Sigmoid colon (tissue), 7 donors: Measurements from ENCODE around the gene SIVA1. TPM values are rescaled to one million over a fixed set of nuclear protein-coding genes. Genes with fewer than 3 reads are reported as not detected.

Experiments used
- DNase-seq: peaks from one replicate; pipeline ENCODE4 v3.0.0-alpha.2; 2019
- H3K27ac ChIP-seq, 4 donors: fragments of 200-600 bp; sonication (generic); one replicate each; pipeline ENCODE4 v1.5.1; 2016 to 2019; ENCODE audit warnings: mild to moderate bottlenecking in 1 of 4
- H3K27me3 ChIP-seq, 3 donors: fragments of 200-600 bp; sonication (generic); one replicate each; pipeline ENCODE4 v1.5.1; 2019; ENCODE audit warnings: mild to moderate bottlenecking in 1 of 3
- H3K36me3 ChIP-seq, 4 donors: fragments of 200-600 bp; sonication (generic); one replicate each; pipeline ENCODE4 v1.5.1; 2016 to 2019
- H3K4me1 ChIP-seq, 4 donors: fragments of 200-600 bp; sonication (generic); one replicate each; pipeline ENCODE4 v1.5.1; 2017 to 2019
- H3K4me3 ChIP-seq, 4 donors: fragments of 200-600 bp; sonication (generic); one replicate each; pipeline ENCODE4 v1.5.1; 2017 to 2019; ENCODE audit warnings: mild to moderate bottlenecking in 2 of 4, moderate library complexity in 1 of 4
- H3K9me3 ChIP-seq, 4 donors: fragments of 200-600 bp in 3 of 4; sonication (generic) in 3 of 4; one replicate each; pipeline versions ENCODE4 v1.5.1 to v1.6.1; 2013 to 2019
- CTCF ChIP-seq, 4 experiments: fragments of 450-650 bp in 3 of 4; fragments of 200-600 bp in 1 of 4; IDR thresholded peaks; one replicate each; pipeline ENCODE4 v1.5.1; 2016 to 2019; ENCODE audit warnings: antibody characterized with exemption in 4 of 4, mild to moderate bottlenecking in 3 of 4, moderate library complexity in 2 of 4
- EP300 ChIP-seq, 4 donors: sonication (generic); formaldehyde crosslinking; IDR thresholded peaks; one replicate each; pipeline ENCODE4 v1.6.1; 2017; ENCODE audit warnings: antibody characterized with exemption in 4 of 4
- POLR2A ChIP-seq, 2 donors: fragments of 450-650 bp; IDR thresholded peaks; one replicate each; pipeline ENCODE4 v1.6.1; 2016; ENCODE audit warnings: antibody characterized with exemption in 2 of 2, mild to moderate bottlenecking in 2 of 2, moderate library complexity in 2 of 2
- POLR2AphosphoS5 ChIP-seq, 4 donors: sonication (generic); formaldehyde crosslinking; IDR thresholded peaks; one replicate each; pipeline ENCODE4 v1.6.1; 2017; ENCODE audit warnings: antibody characterized with exemption in 4 of 4
- WGBS, 2 donors: extraction: QIAGEN DNeasy Blood & Tissue Kit; methylation state at CpG; one replicate each; pipeline ENCODE4 v1.1.7; 2013; 5-methylcytosine and 5-hydroxymethylcytosine counted together
- intact Hi-C: fragments of 100-400 bp; cut with DNase I; formaldehyde crosslinking; loops from one replicate; pipeline ENCODE4 v1.15.1; 2023
- polyA plus RNA-seq, 3 donors: library from polyadenylated mRNA; stranded (reverse); fragments of 200-250 nt; gene quantifications; one replicate each; pipeline ENCODE4 v1.2.3, GENCODE V29; 2013
- total RNA-seq, 4 donors: library from RNA; depleted of rRNA; stranded (reverse); fragments of >200 nt; gene quantifications; one replicate each; pipeline ENCODE4 v1.1.0, GENCODE V29; 2016
- donor health status: healthy with polysubstance abuse.
- donor health status: Bipolar disorder and iron deficiency.
- donor health status: healthy.

Gene SIVA1
- total and polyA plus RNA-seq, 7 donors = 124 to 512 (median 235) TPM

- WGBS, 2 donors = 95 to 96% methylated on average over 31 of the region's 31 CpGs
- intact Hi-C loops = no loop called here
- TF ChIP-seq EP300 (IDR thresholded peaks at IDR 0.05) = no peak
- TF ChIP-seq CTCF (IDR thresholded peaks at IDR 0.05) = no peak
- TF ChIP-seq POLR2A (IDR thresholded peaks at IDR 0.05) = no peak
- no peak for TF ChIP-seq POLR2AphosphoS5 (IDR thresholded peaks at IDR 0.05)
Measured at GRCh38 chr14:104714681-104715080, 38.3 kb upstream of the SIVA1 start.

DNA sequence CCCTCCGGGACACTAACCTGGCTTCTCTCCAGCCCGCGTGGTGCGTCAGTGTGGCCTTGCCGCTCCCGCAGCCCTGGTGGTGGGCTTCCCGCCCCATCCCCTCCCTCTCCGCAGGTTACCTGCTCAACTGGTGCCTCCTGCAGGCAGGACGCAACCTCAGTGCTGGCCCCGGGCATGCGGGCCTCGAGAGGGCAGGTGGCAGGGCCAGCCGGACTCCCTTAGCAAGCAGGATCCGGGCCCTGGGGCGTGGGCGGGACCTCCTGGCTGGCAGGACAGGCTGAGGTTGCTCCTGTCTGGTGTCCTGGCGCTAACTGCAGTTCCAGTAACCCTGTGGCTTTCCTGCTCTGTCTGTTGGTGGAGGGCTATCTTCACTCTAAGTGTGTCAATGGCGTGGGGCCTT is 37.5 kb upstream of the SIVA1 start:
- TF ChIP-seq POLR2AphosphoS5 (IDR thresholded peaks at IDR 0.05) (no peak), CTCF (IDR thresholded peaks at IDR 0.05) (no peak), EP300 (IDR thresholded peaks at IDR 0.05) (no peak), POLR2A (IDR thresholded peaks at IDR 0.05) (no peak)
- 88 to 92% methylated on average over 18 of the region's 18 CpGs for WGBS, 2 donors
- Histone ChIP-seq H3K9me3 (no peaks in the 10 kb centered on the region), H3K36me3 (peaks cover 44 to 75% (median 61%) of the 10 kb centered on the region in 4 donors), H3K4me3 (no peak overlapping the region), H3K4me1 (no peaks in the 10 kb centered on the region), H3K27ac (no peak overlapping the region), H3K27me3 (no peaks in the 10 kb centered on the region)
- no peak for DNase-seq
- intact Hi-C loops = no loop called here

More at GRCh38 chr14:104714681-104715080, 38.3 kb upstream of the SIVA1 start:
- peaks cover 44 to 83% (median 68%) of the 10 kb centered on the region in 4 donors for H3K36me3 ChIP-seq
- no peak overlapping the region for H3K27ac ChIP-seq
- H3K27me3 ChIP-seq = no peaks in the 10 kb centered on the region
- H3K9me3 ChIP-seq = no peaks in the 10 kb centered on the region
- peaks cover 0 to under 1% (median 0%) of the 10 kb centered on the region in 4 donors for H3K4me1 ChIP-seq
- no peak overlapping the region for H3K4me3 ChIP-seq
- no peak for DNase-seq

DNA sequence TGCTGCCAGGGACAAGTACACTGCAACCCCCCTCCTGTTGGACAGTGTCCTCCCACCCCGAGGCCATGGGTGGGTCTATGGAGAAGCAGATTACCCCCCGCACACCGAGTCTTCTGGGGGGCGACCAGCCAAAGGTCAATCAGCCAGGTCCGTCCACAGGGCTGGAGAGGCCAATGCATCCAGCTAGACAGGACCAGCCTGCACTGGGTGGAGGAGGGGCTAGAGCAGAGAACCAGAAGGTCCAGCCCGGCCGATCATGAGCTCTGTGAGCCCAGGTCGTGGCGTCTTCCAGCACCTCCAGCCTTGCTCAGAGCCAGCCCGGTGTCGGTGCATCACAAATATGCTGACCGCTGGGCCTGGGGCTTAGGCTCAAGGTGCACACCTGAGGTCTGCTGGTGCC is 37.1 kb upstream of the SIVA1 start:
- H3K27me3 ChIP-seq = no peaks in the 10 kb centered on the region
- no peaks in the 10 kb centered on the region for H3K9me3 ChIP-seq
- no peak overlapping the region for H3K27ac ChIP-seq
- no peak for DNase-seq
- no peak overlapping the region for H3K4me3 ChIP-seq
- intact Hi-C loops = no loop called here
- TF ChIP-seq EP300 (IDR thresholded peaks at IDR 0.05) (no peak), CTCF (IDR thresholded peaks at IDR 0.05) (no peak), POLR2A (IDR thresholded peaks at IDR 0.05) (no peak), POLR2AphosphoS5 (IDR thresholded peaks at IDR 0.05) (no peak)
- WGBS, 2 donors = 93 to 94% methylated on average over 12 of the region's 12 CpGs
- H3K36me3 ChIP-seq = peaks cover 40 to 71% (median 56%) of the 10 kb centered on the region in 4 donors
- no peaks in the 10 kb centered on the region for H3K4me1 ChIP-seq

DNA sequence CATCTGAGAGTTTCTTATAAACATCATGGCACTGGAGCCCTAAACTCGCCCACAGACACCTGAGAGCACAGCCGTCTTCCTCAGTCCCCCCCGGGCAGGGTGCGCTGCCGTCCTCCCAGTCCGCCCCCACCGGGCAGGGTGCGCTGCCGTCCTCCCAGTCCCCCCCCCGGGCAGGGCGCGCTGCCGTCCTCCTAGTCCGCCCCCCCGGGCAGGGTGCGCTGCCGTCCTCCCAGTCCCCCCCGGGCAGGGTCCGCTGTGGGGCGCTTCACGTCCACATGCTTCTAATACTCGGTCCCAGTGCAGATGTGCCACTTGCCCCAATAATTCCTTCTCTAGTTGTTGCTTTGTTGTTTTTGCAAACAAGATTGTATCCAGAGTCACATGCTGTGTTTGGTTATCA is 35.8 kb upstream of the SIVA1 start:
- no peak for TF ChIP-seq EP300 (IDR thresholded peaks at IDR 0.05)
- no peaks in the 10 kb centered on the region for H3K27me3 ChIP-seq
- intact Hi-C loops = no loop called here
- no peak overlapping the region for H3K4me3 ChIP-seq
- peaks cover 0 to 9% (median 6%) of the 10 kb centered on the region in 4 donors for H3K4me1 ChIP-seq
- H3K9me3 ChIP-seq = no peaks in the 10 kb centered on the region
- 92% methylated on average over 22 of the region's 22 CpGs for WGBS, 2 donors
- peaks cover 28 to 58% (median 43%) of the 10 kb centered on the region in 4 donors for H3K36me3 ChIP-seq
- DNase-seq = no peak
- no peak overlapping the region for H3K27ac ChIP-seq

DNA sequence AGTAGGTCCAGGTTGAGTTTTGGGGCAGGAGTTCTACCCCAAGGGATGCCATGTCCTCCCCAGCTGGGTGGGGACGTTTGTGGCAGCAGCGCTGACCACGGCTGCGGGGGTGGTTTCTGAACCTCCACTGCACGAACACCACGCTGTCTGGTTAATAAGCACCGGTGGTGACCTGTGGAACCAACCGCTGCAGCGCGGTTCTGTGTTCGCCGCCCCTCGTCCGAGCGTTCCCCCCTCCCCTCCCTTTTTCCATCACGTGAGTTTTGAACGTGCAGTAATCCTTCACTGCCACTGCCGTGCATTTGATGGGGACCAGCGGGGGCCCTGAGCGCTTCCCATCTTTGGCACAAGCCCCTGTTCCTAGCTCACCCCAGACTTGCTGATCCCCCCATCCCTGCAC is 35.3 kb upstream of the SIVA1 start:
- WGBS, 2 donors = 75 to 76% methylated on average over 20 of the region's 20 CpGs
- Histone ChIP-seq H3K27ac (no peak overlapping the region), H3K4me1 (peaks cover 0 to 14% (median 11%) of the 10 kb centered on the region in 4 donors), H3K36me3 (peaks cover 24 to 53% (median 38%) of the 10 kb centered on the region in 4 donors), H3K4me3 (no peak overlapping the region), H3K9me3 (no peaks in the 10 kb centered on the region), H3K27me3 (no peaks in the 10 kb centered on the region)
- no peak for DNase-seq
- no peak for TF ChIP-seq EP300 (IDR thresholded peaks at IDR 0.05)
- TF ChIP-seq CTCF (IDR thresholded peaks at IDR 0.05) = no peak
- no peak for TF ChIP-seq POLR2A (IDR thresholded peaks at IDR 0.05)
- TF ChIP-seq POLR2AphosphoS5 (IDR thresholded peaks at IDR 0.05) = no peak
- intact Hi-C loops = no loop called here
